Stimulated activated CD4-positive, alpha-beta T cell treated with anti-CD3 and anti-CD28 coated beads, Interleukin-4, amount 100 ng/mL, for 48 hours (primary cell): ENCODE measurements around the gene SGIP1.
A peak's percentile ranks its signal among the peaks of the same experiment; 100 is the strongest.
"Not testable (repeated sequence)": the region's sequence is repeated elsewhere in the genome, so short reads cannot be mapped to it uniquely, and the experiment has no call there.

ENCODE experiments used
- DNase-seq, 2 donors: peaks; one replicate each; pipeline ENCODE4 v3.0.0-alpha.2; 2020; ENCODE audit warnings: low read depth in 2 of 2

Gene SGIP1

DNA sequence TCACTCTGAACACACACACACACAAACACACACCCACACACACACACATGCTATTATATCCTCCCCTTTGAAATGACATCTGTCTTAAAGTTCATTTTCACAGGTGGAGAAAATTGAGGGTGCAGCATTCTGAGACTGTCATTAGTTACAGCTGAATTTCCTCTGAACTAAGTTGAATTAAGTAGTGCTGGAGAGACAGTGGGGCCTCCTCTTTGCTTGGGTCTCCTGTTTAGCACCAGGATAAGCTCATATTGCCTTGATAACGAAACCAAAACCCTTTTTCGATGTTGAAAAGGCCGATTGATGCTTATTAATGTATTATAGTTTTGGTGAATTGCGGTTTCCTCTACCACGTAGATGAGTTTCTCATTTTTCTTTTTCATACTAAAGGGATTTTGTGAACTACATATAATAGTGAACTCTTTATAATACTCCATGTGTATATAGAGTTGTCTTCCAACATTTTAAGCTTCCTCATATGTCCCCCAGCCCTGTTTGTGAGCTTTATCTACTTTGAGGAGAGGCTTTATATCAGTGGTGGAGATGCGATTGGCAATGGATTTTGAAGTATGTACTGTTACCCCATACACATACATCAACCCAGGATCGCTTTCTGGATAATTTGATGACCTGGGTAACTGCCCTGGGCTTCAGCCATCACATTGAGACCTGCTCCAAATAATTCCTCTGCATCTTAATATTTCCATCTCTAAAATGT is 235.7 kb downstream of the SGIP1 start:
- DNase-seq, result no peak

DNA sequence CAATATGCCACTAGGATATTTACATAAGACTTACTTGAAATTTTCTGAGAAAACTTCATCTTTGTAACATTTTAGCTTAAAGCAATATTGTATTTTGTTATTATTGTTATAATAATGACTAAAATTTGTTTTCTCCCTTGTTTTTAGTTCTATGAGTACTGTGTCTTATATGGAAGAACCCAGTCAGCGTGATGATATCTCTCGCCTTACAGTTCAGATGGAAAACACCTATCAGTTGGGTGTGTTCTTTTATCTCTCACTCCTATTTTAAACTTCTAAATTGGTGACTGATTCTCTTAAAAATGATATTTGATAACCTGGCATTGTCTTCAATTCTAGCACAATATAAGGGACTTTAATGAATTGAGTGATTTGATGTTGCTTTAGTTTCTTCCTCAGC is 236.3 kb downstream of the SGIP1 start:
- no peak for DNase-seq

DNA sequence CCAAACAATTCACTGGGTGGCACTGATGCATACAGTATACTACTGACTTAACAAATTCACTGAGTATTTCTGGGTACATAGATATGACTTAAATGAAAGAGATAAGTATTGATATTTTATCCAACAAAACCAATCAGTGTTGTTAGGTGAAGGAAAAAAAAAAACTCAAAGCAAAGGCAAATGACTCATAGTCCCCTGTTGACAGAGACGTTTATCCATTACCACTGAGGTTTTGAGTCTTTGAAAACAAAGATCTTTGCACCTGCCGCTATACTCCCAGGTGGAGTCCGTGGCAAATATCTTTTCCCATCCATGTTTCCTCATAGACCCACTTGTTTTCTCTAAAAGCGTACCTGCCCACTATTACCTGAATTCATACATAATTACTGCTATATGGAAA is 236.7 kb downstream of the SGIP1 start:
- DNase-seq, result no peak

DNA sequence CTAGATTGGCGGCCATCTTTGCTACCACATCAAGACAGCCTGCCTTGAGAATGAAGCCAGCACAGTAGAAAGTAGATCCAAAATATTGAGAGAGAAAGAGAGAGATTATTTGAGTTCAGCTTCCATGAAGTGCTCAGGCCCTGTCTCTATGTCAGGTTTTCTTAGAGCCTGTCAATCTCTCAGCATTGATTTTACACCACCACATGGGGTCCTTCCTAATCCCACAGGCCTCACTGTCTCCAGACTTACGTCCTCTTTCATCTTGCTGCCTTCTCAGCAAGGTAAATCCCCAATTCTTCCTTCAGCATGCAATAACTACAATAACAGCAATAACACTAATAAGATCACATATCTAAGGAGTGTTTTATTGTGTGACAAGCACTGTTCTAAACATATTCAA is 239.3 kb downstream of the SGIP1 start:
- no peak for DNase-seq

DNA sequence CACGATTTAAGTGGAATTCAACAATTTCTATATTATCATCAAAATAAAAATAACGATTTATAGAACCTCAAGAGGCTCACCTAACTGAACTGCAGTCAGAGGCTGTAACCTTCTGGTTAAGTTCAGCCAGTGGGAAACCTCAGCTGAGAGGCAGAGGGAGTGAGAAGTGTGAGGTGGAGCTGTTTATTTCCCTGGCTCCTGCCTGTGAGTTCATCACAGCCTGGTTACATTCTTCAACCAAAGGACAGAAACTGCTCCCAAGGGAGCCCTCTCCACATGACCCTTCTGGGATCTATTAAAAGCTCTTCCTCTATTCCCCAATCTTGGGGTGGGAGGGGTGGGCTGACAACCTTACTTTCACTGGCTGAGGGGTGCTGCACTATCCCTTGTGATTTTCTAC is 240.5 kb downstream of the SGIP1 start:
- DNase-seq, result no peak

DNA sequence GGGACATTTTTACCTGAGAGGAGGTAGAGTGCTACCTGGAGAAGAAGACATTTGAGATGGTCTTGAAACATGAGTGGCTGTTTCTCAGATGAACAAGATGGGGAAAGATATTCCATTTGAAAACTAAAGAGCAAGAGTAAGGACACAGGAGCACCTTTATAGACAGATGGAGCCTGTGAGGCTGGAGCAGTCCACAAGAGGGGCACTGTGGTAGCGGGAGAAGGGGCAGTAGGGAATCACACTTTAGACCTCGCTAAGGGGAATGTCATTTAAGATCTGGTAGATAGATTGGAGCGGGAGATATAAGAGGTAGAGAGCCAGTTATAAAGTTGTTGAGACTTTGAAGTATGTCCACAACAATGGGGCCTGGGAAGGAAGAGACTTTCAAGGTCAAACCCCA is 241.7 kb downstream of the SGIP1 start:
- no peak for DNase-seq

DNA sequence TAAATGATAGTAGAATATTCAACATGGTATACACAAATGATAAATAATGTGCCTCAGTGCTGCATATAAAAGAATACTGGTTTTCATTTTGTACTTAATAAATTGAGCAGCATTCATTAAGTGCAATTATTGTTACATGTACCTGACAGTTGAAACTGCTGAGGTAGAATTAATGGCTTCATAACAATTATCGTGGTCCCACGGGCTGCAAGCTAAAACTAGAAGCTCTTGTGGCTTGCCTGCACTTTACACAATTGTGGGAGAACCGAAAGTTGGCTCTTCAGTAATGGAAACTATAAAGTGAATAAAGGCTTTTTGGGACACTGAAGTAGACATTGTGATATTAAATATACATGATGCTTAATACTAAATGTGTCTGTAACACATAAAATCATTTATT is 243.9 kb downstream of the SGIP1 start:
- DNase-seq, result no peak

DNA sequence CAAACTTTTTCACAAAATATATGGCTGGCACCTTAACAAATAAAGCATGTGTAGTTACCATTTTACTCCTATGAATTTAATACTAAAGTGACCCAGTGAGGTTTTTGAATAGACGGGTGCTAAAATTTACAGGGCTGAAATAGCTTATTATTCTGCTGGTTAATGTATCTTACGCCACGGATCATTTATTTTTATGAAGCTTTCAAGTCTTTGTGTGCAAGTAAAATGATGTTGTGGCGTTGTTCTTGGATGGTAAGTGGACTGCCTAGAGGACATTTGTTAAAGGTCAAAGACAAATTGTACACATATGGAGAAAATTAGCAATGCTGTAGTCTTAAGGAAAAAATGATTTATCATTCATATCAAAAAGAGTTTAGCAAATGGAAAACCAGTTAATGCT is 244.3 kb downstream of the SGIP1 start:
- no peak for DNase-seq

DNA sequence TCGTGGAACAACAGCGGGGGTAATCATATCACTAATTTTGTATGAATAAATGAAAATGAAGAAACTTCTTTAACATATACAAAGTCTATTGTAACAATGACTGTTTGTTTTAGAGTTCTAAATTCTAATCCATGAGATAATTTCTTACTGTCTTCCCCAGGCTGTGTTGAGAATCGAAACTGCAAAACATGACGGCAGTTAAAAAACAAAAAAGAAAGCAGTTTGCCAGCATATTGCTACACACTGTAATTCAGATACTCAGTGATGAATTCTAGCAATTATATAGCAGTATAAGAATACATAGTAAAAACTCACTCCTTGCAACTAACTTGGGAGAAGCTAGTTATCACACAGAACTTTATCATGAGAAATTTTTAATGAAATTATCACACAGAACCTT is 245.0 kb downstream of the SGIP1 start:
- no peak for DNase-seq

DNA sequence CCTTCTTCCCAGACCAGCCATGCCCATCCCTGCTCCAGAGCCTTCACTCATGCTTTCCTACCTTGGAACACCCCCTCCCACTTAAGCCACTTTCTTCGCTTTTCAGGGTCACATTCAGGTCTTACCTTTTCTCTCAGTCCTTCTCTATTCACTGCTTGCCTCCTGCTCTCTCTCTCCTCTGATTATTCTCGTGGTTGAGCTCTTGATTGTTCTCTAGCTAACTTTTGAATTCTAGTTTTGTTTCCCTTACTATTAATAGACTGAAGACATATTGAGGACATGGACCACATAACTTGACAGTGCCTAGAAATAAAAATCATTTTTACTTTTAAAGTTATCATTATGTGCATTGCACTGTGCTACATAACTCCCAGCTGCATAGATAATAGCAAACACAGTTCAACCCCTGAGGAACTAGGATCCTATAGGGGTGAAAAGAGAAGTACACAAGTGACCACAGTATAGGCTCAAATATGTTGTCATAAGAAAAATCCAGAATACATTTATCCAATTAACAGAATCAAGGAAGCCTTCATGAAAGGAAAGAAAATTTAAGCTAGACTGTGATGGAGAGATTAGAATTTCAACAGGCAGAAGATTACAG is 245.6 kb downstream of the SGIP1 start:
- DNase-seq, result no peak

DNA sequence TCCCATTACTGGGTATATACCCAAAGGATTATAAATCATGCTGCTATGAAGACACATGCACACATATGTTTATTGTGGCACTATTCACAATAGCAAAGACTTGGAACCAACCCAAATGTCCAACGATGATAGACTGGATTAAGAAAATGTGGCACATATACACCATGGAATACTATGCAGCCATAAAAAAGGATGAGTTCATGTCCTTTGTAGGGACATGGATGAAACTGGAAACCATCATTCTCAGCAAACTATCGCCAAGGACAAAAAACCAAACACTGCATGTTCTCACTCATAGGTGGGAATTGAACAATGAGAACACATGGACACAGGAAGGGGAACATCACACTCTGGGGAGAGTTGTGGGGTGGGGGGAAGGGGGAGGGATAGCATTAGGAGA is 251.8 kb downstream of the SGIP1 start:
- not testable (repeated sequence) for DNase-seq

DNA sequence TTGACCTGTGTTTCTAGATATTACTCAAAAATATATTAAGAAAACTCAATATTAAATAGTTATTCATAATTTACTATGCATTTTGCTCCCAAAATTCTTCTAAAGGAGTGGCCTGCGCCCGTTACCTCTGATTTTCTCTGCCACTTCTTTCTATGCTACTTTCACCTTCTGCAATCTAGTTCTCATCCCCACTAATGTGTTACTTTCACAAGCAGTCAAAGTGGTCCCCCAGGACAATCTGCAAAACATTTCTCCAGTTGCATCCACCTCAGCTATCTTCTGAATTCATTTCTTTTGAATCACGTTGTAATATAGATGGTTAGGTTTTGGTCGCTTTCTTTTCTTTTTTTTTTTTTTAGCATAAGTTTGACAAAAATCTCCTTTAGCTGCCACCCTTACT is 253.7 kb downstream of the SGIP1 start:
- no peak for DNase-seq

DNA sequence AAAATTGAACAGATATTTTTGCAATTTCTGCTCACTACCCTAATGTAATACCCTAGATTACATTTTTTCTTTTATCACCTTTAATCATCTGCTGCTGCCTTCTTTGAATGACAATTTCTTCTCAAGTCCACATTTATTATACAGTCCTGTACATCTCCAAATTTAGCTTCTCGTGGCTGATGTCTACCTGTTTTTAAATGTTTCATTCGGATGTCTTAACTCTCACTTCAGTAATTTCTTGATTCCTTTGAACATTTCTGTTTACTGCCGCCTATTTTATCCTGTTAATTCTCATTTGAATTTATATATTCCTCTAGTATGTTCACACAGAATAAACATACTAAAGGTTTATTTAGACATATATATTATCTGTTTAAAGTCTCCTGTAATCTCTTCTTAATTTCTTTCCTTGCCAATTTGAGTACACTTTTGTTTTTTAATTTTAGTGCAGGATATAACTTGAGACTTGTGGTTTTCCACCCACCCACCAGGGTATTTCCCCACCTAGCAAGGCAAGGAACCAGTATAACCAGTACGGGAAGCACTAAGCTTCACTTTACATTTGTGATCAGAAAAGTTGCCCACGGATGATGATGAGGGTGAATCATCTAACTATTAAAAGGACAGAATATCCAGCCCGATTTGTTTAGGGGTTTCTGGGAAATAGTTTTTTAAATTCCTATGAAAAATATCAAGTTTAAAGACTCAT is 254.4 kb downstream of the SGIP1 start:
- peak; percentile 8 to 51 for DNase-seq

DNA sequence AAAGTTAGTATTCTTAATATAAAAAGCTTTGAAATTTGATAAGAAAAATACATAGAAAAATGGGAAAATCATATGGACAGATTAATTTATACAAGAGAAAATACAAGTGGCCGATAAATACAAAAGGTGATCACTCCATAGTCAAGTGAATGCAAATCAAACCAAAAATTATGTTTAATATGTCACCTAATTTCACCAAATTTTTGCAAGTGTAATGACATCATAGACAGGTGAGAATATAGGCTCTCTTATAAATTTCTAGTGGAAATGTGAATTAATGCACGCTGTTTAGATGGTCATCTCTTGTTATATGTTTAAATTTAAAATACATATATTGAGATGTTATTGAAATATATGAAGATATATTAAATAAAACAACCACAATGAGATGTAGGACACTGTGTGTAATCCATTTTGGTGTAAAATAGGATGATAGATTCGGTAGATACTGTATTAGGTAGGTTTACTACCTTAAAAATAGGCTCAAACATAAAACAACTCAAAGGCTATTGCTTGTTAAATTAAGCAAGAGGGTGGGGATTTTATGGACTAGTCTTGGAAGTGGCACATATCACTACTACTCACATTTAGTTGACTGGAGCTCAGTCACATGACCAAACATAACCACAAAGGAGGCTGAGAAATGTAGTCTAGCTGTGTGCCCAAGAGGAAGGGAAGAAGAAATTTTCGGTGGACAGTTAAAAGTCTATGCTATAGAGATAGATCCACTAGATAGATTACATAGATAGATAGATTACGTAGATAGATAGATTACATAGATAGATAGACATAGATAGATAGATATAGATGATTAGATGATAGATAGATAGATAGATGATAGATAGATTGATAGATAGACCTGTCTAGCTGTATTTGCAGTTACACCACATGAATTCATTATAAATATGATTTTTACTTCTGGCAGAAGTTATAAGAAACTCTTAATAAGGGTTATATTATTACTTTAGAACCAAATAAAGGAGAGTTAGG is 258.0 kb downstream of the SGIP1 start:
- no peak for DNase-seq

DNA sequence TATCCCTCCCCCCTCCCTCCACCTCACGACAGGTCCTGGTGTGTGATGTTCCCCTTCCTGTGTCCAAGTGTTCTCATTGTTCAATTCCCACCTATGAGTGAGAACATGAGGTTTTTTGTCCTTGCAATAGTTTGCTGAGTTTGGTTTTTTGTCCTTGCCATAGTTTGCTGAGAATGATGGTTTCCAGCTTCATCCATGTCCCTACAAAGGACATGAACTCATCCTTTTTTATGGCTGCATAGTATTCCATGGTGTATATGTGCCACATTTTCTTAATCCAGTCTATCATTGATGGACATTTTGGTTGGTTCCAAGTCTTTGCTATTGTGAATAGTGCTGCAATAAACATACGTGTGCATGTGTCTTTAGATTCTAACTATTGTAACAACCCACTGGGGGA is 261.9 kb downstream of the SGIP1 start:
- DNase-seq, result not testable (repeated sequence)
